HG03095 (cell line): ENCODE data around the gene CTSZ.
"Not testable (repeated sequence)": the region's sequence is repeated elsewhere in the genome, so short reads cannot be mapped to it uniquely, and the experiment has no call there.

ENCODE experiments used
- ATAC-seq: cut with Tn5 transposase; IDR thresholded peaks from one replicate; pipeline ENCODE4 v1.9.1; 2021; ENCODE audit warnings: moderate library complexity; ENCODE audit not compliant: unreplicated experiment

The CTSZ gene

GRCh38 chr20:58982406-58983114 is 24.5 kb downstream of the CTSZ start:
- ATAC-seq: no peak

DNA sequence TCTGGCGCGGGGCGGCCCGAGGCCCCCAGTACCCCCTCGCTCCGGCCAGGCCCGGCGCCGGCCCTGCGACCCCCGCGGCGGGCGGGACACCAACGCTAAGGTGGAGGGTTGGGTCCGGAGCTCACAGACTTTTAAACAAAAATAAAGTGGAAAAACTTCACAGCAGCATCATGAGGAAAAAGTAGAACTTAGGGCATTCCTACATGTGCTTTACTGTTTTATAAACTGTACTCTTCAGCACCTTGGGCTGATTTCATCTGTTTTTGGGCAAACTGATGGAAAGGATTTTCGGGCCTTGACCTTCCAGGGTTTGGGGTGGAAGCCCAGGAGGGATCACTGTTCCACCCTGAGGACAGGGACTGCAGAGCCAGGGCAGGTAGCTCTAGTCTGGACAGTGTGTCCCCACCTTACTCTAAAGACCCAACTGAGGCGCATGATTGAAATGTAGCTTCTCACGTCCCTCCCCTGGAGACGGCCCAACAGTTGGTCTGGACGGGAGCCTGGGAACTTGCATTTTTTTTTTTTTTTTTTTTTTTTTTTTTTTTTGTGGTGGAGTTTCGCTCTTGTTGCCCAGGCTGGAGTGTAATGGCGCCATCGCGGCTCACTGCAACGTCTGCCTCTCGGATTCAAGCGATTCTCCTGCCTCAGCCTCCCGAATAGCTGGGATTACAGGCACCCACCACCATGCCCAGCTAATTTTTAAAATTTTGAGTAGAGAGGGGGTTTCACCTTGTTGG is 25.3 kb downstream of the CTSZ start:
- no peak for ATAC-seq

- peak; percentile 70 for ATAC-seq
Measured at GRCh38 chr20:58980711-58981627, 26.1 kb downstream of the CTSZ start, which contains the start of gene NELFCD. TSS of gene NELFCD (plus strand) at chr20:58981256. CDS start at chr20:58981310, 54 bp downstream.

DNA sequence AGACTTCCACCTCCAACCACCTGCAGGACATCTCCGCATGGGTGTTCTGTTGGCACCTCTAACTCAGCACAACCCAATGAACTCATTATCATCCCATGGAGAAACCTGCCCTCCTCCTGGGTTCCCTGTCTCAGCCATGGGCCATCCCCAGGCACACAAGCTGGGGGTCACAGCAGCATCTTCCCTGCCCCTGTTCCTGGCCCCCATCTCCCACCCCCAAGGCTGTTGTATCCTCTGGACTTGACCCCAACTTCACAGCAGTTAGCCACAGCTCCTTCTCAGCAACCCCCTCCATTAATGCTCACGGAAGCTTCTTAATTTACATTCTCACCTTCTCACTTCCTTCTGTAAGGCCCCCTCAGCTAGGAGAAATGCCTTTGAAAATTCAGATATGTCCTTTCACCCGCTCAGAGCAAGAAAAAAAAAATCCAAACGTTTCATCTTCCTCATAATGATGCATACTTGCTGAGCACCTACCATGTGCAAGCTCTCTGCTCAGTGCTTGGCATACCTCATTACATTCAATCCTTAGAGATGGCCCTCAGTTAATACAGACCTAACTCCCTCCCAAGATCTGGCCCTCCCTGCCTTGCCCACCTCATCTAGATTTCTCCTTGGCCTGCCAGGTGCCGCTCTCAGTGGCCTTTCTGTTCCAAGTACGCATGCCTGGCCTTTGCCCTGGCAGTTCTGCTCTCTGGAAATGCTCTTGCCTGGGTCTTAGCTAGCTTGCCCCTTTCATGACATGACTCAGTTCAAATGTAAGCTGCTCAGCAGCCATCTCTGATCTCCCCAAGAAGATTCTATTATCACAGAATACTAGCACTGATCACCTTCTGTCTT is 28.5 kb downstream of the CTSZ start:
- ATAC-seq: no peak

- ATAC-seq: no peak
Measured at GRCh38 chr20:58976061-58976730, 30.9 kb downstream of the CTSZ start.

GRCh38 chr20:58975353-58975752 is 31.7 kb downstream of the CTSZ start:
- ATAC-seq: no peak

DNA sequence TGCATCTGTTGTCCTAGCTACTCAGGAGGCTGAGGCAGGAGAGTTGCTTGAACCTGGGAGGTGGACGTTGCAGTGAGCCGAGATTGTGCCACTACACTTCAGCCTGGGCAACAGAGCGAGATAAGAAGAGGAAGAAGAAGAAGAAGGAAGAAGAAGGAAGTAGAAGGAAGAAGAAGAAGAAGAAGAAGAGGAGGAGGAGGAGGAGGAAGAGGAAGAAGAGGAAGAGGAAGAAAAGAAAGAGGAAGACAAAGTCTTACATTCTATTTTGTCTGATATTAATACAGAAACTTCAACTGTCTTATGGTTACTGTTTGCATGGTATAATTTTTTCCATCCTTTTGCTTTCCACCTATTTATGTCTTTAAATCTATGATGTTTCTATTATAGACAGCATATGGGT is 33.2 kb downstream of the CTSZ start:
- ATAC-seq: no peak

DNA sequence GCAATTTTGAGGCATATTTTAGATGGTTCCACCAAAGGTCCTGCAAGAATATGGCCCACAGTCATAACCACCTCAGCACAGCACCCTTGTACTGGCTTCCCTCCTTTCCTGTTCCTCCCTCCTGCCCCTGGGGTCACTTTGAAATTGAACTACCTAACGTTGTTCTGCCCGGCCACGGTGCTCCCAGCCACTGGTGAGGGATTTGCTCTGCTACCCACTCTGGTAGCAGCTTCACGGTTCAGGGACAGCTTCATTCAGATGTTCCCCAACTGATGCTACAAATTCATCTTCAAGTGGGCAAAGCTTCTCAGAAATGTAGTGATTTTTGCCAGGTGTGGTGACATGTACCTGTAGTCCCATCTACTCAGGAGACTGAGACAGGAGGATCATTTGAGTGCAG is 33.9 kb downstream of the CTSZ start:
- no peak for ATAC-seq

- ATAC-seq: no peak
Measured at GRCh38 chr20:58971429-58971828, 35.6 kb downstream of the CTSZ start.

- ATAC-seq: no peak
Measured at GRCh38 chr20:58970146-58970545, 36.9 kb downstream of the CTSZ start.

- ATAC-seq: no peak
Measured at GRCh38 chr20:58969439-58969838, 37.6 kb downstream of the CTSZ start.

GRCh38 chr20:58967652-58968429 is 39.2 kb downstream of the CTSZ start:
- no peak for ATAC-seq

- no peak for ATAC-seq
Measured at GRCh38 chr20:58965270-58966064, 41.6 kb downstream of the CTSZ start.

DNA sequence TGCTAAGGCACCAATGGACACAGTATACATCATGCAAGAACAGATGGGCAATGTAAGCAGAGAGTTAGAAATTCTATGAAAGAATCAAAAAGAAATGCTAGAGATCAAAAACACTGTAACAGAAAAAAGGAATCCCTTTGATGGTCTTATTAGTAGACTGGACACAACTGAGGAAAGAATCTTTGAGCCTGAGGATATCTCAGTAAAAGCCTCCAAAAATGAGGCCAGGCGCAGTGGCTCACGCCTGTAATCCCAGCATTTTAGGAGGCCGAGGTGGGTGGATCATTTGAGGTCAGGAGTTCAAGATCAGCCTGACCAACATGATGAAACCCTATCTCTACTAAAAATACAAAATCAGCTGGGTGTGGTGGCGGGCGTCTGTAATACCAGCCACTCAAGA is 43.1 kb downstream of the CTSZ start:
- ATAC-seq: not testable (repeated sequence)

- no peak for ATAC-seq
Measured at GRCh38 chr20:58963060-58963584, 43.9 kb downstream of the CTSZ start.

DNA sequence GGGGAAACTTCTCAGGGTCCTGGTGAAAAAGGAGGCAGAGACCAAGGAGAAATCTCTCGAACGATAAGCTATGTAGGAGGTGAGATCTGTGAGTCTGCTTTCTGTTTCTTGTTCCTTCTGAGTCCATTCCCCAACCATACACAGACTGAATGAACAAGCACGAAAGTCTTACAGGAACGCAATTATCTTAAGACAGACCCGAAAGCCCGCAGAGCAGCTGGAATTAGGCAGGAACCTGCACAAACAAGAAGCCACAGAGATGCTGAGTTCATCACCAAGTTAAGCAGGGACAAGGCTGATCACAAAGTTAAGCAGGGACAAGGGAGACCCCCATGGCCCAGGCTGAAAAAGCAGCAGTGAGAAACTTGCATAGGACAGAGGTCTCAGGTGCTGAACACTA is 47.4 kb downstream of the CTSZ start:
- ATAC-seq: no peak

- ATAC-seq: no peak
Measured at GRCh38 chr20:58956078-58956477, 51.0 kb downstream of the CTSZ start.

DNA sequence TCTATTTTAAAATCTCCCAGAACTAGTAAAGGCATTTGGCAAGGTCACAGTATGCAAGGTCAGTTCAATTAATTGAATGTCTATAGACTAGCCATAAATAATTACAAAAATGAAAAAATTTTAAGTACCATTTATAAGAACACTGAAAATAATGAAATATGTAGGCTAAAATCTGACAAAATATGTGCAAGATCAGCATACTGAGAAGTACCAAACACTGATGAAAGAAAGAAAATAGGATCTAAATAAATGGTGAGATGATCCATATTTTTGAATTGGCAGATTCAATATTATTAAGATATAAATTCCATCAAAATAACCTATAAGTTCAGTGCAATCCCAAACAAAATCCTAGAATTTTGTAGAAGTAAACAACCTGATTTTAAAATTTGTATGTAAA is 54.0 kb downstream of the CTSZ start:
- no peak for ATAC-seq
